HEK293T (cell line): ENCODE measurements around the gene SERPINB4.
"Not testable (repeated sequence)": the region's sequence is repeated elsewhere in the genome, so short reads cannot be mapped to it uniquely, and the experiment has no call there.

ENCODE experiments used
- CTCF ChIA-PET: fragments of 350-600 bp; formaldehyde crosslinking; extraction: SDS; loops from one replicate; lab custom pipeline; 2021; ENCODE audit warnings: antibody characterized with exemption, inconsistent platforms; lab: Yijun Ruan, JAX
- POLR2A ChIA-PET: fragments of 350-600 bp; formaldehyde crosslinking; extraction: SDS; loops from one replicate; lab custom pipeline; 2020; ENCODE audit warnings: antibody characterized with exemption, inconsistent platforms; lab: Yijun Ruan, JAX
- DNase-seq: peaks from one replicate; pipeline ENCODE4 v3.0.0; 2012; ENCODE audit warnings: mixed read lengths; ENCODE audit errors: extremely low spot score
- ARNT ChIP-seq: fragments of 450-650 bp; IDR thresholded peaks from 2 replicates; pipeline ENCODE4 v1.6.1; 2017; ENCODE audit warnings: mild to moderate bottlenecking
- BHLHE40 ChIP-seq: fragments of 450-650 bp; IDR thresholded peaks from 2 replicates; pipeline ENCODE4 v1.6.1; 2016; ENCODE audit warnings: mild to moderate bottlenecking, moderate library complexity, borderline replicate concordance
- CTBP1 ChIP-seq: fragments of 450-650 bp; IDR thresholded peaks from 2 replicates; pipeline ENCODE4 v1.6.1; 2016; ENCODE audit warnings: borderline replicate concordance
- ELF4 ChIP-seq: fragments of 450-650 bp; IDR thresholded peaks from 2 replicates; pipeline ENCODE4 v1.6.1; 2017; ENCODE audit warnings: antibody characterized with exemption
- FOXA1 ChIP-seq: fragments of 450-650 bp; IDR thresholded peaks from 2 replicates; pipeline ENCODE4 v1.6.1; 2016; ENCODE audit warnings: mild to moderate bottlenecking
- FOXK2 ChIP-seq: fragments of 450-650 bp; IDR thresholded peaks from 2 replicates; pipeline ENCODE4 v1.6.1; 2016; ENCODE audit warnings: mild to moderate bottlenecking
- FOXM1 ChIP-seq: fragments of 450-650 bp; IDR thresholded peaks from 2 replicates; pipeline ENCODE4 v1.6.1; 2017; ENCODE audit warnings: mild to moderate bottlenecking, borderline replicate concordance
- HDGF ChIP-seq: fragments of 450-650 bp; IDR thresholded peaks from 2 replicates; pipeline ENCODE4 v1.6.1; 2017; ENCODE audit warnings: antibody characterized with exemption, borderline replicate concordance
- L3MBTL2 ChIP-seq: fragments of 450-650 bp; conservative IDR thresholded peaks from 2 replicates; pipeline ENCODE4 v1.6.1; 2016; ENCODE audit warnings: mild to moderate bottlenecking
- LEF1 ChIP-seq: fragments of 450-650 bp; IDR thresholded peaks from 2 replicates; pipeline ENCODE4 v1.6.1; 2017; ENCODE audit warnings: mild to moderate bottlenecking, borderline replicate concordance
- NFRKB ChIP-seq: fragments of 450-650 bp; IDR thresholded peaks from 2 replicates; pipeline ENCODE4 v1.6.1; 2016; ENCODE audit warnings: mild to moderate bottlenecking, moderate library complexity
- PKNOX1 ChIP-seq: fragments of 450-650 bp; IDR thresholded peaks from 2 replicates; pipeline ENCODE4 v1.6.1; 2016
- SP1 ChIP-seq: fragments of 450-650 bp; IDR thresholded peaks from 2 replicates; pipeline ENCODE4 v1.6.1; 2017
- SUZ12 ChIP-seq: fragments of 450-650 bp; IDR thresholded peaks from 2 replicates; pipeline ENCODE4 v1.6.1; 2016; ENCODE audit warnings: mild to moderate bottlenecking
- TARDBP ChIP-seq: fragments of 450-650 bp; IDR thresholded peaks from 2 replicates; pipeline ENCODE4 v1.6.1; 2016
- ZNF384 ChIP-seq: fragments of 450-650 bp; IDR thresholded peaks from 2 replicates; pipeline ENCODE4 v1.6.1; 2016

SERPINB4 gene

GRCh38 chr18:63681449-63682340, 37.6 kb upstream of the SERPINB4 start:
- ChIA-PET CTCF (no interaction called here), POLR2A (no interaction called here)
- TF ChIP-seq TARDBP (no peak), L3MBTL2 (no peak), CTBP1 (no peak), FOXM1 (no peak), HDGF (no peak), ELF4 (no peak), LEF1 (no peak), BHLHE40 (no peak), NFRKB (no peak), SUZ12 (no peak)
- no peak for DNase-seq

GRCh38 chr18:63679820-63680606, 36.0 kb upstream of the SERPINB4 start:
- ChIA-PET CTCF (no interaction called here), POLR2A (no interaction called here)
- TF ChIP-seq ZNF384 (no peak), TARDBP (no peak), SUZ12 (no peak), NFRKB (no peak), PKNOX1 (no peak), LEF1 (no peak), HDGF (no peak), ELF4 (no peak)
- DNase-seq = no peak

- ChIA-PET CTCF (no interaction called here), POLR2A (no interaction called here)
- no peak for DNase-seq
- TF ChIP-seq FOXA1 = no peak
- no peak for TF ChIP-seq BHLHE40
- no peak for TF ChIP-seq SP1
- no peak for TF ChIP-seq CTBP1
- TF ChIP-seq LEF1 = no peak
- no peak for TF ChIP-seq L3MBTL2
- no peak for TF ChIP-seq TARDBP
- no peak for TF ChIP-seq HDGF
- no peak for TF ChIP-seq ELF4
- no peak for TF ChIP-seq FOXM1
Observed at GRCh38 chr18:63677500-63678225, 33.6 kb upstream of the SERPINB4 start.

GRCh38 chr18:63676526-63677323, 32.7 kb upstream of the SERPINB4 start:
- ChIA-PET POLR2A (no interaction called here), CTCF (no interaction called here)
- DNase-seq = peak; percentile 8
- TF ChIP-seq SUZ12 (no peak), ZNF384 (no peak), BHLHE40 (no peak), LEF1 (no peak), ARNT (no peak), PKNOX1 (no peak), L3MBTL2 (no peak), CTBP1 (no peak), FOXA1 (no peak)

GRCh38 chr18:63664571-63664970, 20.5 kb upstream of the SERPINB4 start:
- TF ChIP-seq NFRKB (no peak), PKNOX1 (no peak), SP1 (no peak), CTBP1 (no peak), FOXM1 (no peak), BHLHE40 (no peak), TARDBP (no peak), L3MBTL2 (no peak), ELF4 (no peak), HDGF (no peak), ZNF384 (no peak), SUZ12 (no peak), LEF1 (no peak), FOXA1 (no peak), ARNT (no peak), FOXK2 (no peak)
- ChIA-PET CTCF (no interaction called here), POLR2A (no interaction called here)
- DNase-seq = no peak

- POLR2A ChIA-PET, CTCF ChIA-PET, DNase-seq: not testable (repeated sequence)
Observed at GRCh38 chr18:63661750-63662149, 17.7 kb upstream of the SERPINB4 start, which contains the start of gene SERPINB3. SERPINB3 (minus strand) TSS chr18:63661893; CDS start chr18:63661216, 677 bp downstream.

- POLR2A ChIA-PET, CTCF ChIA-PET, DNase-seq: not testable (repeated sequence)
Observed at GRCh38 chr18:63658920-63659319, 14.9 kb upstream of the SERPINB4 start.

GRCh38 chr18:63650271-63650670, 6.2 kb upstream of the SERPINB4 start:
- POLR2A ChIA-PET, DNase-seq: not testable (repeated sequence)
- CTCF ChIA-PET = interaction anchor here (0.6 kb wide), 1 partner anchor 149 kb away, joined by 3 read pairs; no protein-coding TSS in a partner anchor
